HG03378 (cell line): ENCODE data around the gene VWC2.
A peak's percentile ranks its signal among the peaks of the same experiment; 100 is the strongest.
"Not testable (repeated sequence)": the region's sequence is repeated elsewhere in the genome, so short reads cannot be mapped to it uniquely, and the experiment has no call there.

Experiments used
- ATAC-seq: cut with Tn5 transposase; IDR thresholded peaks from one replicate; pipeline ENCODE4 v1.9.1; 2021; ENCODE audit warnings: mild to moderate bottlenecking, moderate library complexity; ENCODE audit not compliant: unreplicated experiment

VWC2 gene

GRCh38 chr7:49848211-49848841 lies 74.9 kb downstream of the VWC2 start:
- no peak for ATAC-seq

GRCh38 chr7:49850921-49851613 lies 77.6 kb downstream of the VWC2 start:
- no peak for ATAC-seq

- not testable (repeated sequence) for ATAC-seq
These were observed 78.1 kb downstream of the VWC2 start for GRCh38 chr7:49851614-49851934.

- peak; percentile 87 for ATAC-seq
These were observed 79.4 kb downstream of the VWC2 start for GRCh38 chr7:49852619-49853462.

GRCh38 chr7:49855281-49855980 lies 82.0 kb downstream of the VWC2 start:
- ATAC-seq, result no peak

GRCh38 chr7:49860293-49860692 lies 86.9 kb downstream of the VWC2 start:
- no peak for ATAC-seq

GRCh38 chr7:49866076-49866735 lies 92.8 kb downstream of the VWC2 start:
- no peak for ATAC-seq

GRCh38 chr7:49866910-49867309 lies 93.5 kb downstream of the VWC2 start:
- no peak for ATAC-seq

- no peak for ATAC-seq
These were observed 100.0 kb downstream of the VWC2 start for GRCh38 chr7:49873420-49873819.

- ATAC-seq, result no peak
These were observed 101.9 kb downstream of the VWC2 start for GRCh38 chr7:49875336-49875735.

- ATAC-seq, result no peak
These were observed 102.8 kb downstream of the VWC2 start for GRCh38 chr7:49876202-49876601.

GRCh38 chr7:49878089-49878488 lies 104.7 kb downstream of the VWC2 start:
- ATAC-seq, result no peak

- no peak for ATAC-seq
These were observed 105.2 kb downstream of the VWC2 start for GRCh38 chr7:49878627-49879026.

- ATAC-seq, result no peak
These were observed 110.5 kb downstream of the VWC2 start for GRCh38 chr7:49883933-49884332.

GRCh38 chr7:49885593-49886285 lies 112.3 kb downstream of the VWC2 start:
- ATAC-seq, result no peak

GRCh38 chr7:49892481-49892880 lies 119.0 kb downstream of the VWC2 start:
- no peak for ATAC-seq

GRCh38 chr7:49893131-49893530 lies 119.7 kb downstream of the VWC2 start:
- no peak for ATAC-seq

- ATAC-seq, result no peak
These were observed 121.1 kb downstream of the VWC2 start for GRCh38 chr7:49894543-49894942.

GRCh38 chr7:49911909-49912308 lies 138.5 kb downstream of the VWC2 start:
- no peak for ATAC-seq

GRCh38 chr7:49926720-49927119 lies 153.3 kb downstream of the VWC2 start:
- ATAC-seq, result no peak
